Central memory CD4-positive, alpha-beta T cell (primary cell): ENCODE data around the gene DBT.
"Not testable (repeated sequence)": the region's sequence is repeated elsewhere in the genome, so short reads cannot be mapped to it uniquely, and the experiment has no call there.

Source experiments
- DNase-seq: peaks from one replicate; pipeline ENCODE4 v3.0.0; 2022

DBT gene

GRCh38 chr1:100250264-100250663 is 630 bp upstream of the DBT start:
- no peak for DNase-seq

- no peak for DNase-seq
These were observed 488 bp downstream of the DBT start for GRCh38 chr1:100249155-100249536.

- no peak for DNase-seq
These were observed 2.9 kb downstream of the DBT start for GRCh38 chr1:100246738-100247137.

GRCh38 chr1:100240631-100241030 is 9.0 kb downstream of the DBT start:
- no peak for DNase-seq

- DNase-seq, result no peak
These were observed 9.7 kb downstream of the DBT start for GRCh38 chr1:100239961-100240360.

- DNase-seq, result no peak
These were observed 12.5 kb downstream of the DBT start for GRCh38 chr1:100237091-100237490.

GRCh38 chr1:100234432-100234831 is 15.2 kb downstream of the DBT start:
- DNase-seq, result no peak

- DNase-seq, result not testable (repeated sequence)
These were observed 16.1 kb downstream of the DBT start for GRCh38 chr1:100233566-100233965.

- no peak for DNase-seq
These were observed 17.5 kb downstream of the DBT start for GRCh38 chr1:100232156-100232555.

GRCh38 chr1:100231721-100232120 is 17.9 kb downstream of the DBT start:
- DNase-seq, result no peak

- DNase-seq, result no peak
These were observed 18.9 kb downstream of the DBT start for GRCh38 chr1:100230765-100231164.

GRCh38 chr1:100229681-100230443 is 19.8 kb downstream of the DBT start:
- DNase-seq, result no peak

- DNase-seq, result no peak
These were observed 27.2 kb downstream of the DBT start for GRCh38 chr1:100222428-100222827.

GRCh38 chr1:100219883-100220282 is 29.8 kb downstream of the DBT start:
- no peak for DNase-seq

GRCh38 chr1:100219457-100219856 is 30.2 kb downstream of the DBT start:
- no peak for DNase-seq

- no peak for DNase-seq
These were observed 31.8 kb downstream of the DBT start for GRCh38 chr1:100217834-100218233.

GRCh38 chr1:100215101-100215500 is 34.5 kb downstream of the DBT start:
- DNase-seq, result no peak

- DNase-seq, result no peak
These were observed 36.5 kb downstream of the DBT start for GRCh38 chr1:100213141-100213540.

GRCh38 chr1:100206301-100206700 is 43.3 kb downstream of the DBT start:
- DNase-seq, result no peak

- not testable (repeated sequence) for DNase-seq
These were observed 44.0 kb downstream of the DBT start for GRCh38 chr1:100205593-100205992.

- DNase-seq, result not testable (repeated sequence)
These were observed 44.5 kb downstream of the DBT start for GRCh38 chr1:100205103-100205502.

GRCh38 chr1:100202703-100203102 is 46.9 kb downstream of the DBT start:
- DNase-seq, result not testable (repeated sequence)

- DNase-seq, result not testable (repeated sequence)
These were observed 49.6 kb downstream of the DBT start for GRCh38 chr1:100200060-100200459.

GRCh38 chr1:100198596-100198995 is 51.0 kb downstream of the DBT start:
- DNase-seq, result no peak

GRCh38 chr1:100188617-100189016 is 61.0 kb downstream of the DBT start:
- no peak for DNase-seq
